Heart left ventricle (tissue), 16 donors: ENCODE results near the gene TNP1. TPM values are rescaled to one million over a fixed set of nuclear protein-coding genes. Genes with fewer than 3 reads are reported as not detected.

Experiments
- ATAC-seq, 4 donors: fragments of 200-7000 bp; cut with Tn5 transposase; one replicate each; pipeline ENCODE4 v1.9.1; 2020 to 2022; ENCODE audit warnings: moderate library complexity in 4 of 4, mild to moderate bottlenecking in 3 of 4, moderate number of reproducible peaks in 1 of 4
- DNase-seq, 5 donors: peaks; one replicate each; pipeline ENCODE4 v3.0.0-alpha.2; 2020
- H3K27ac ChIP-seq, 12 donors: fragments of 200-600 bp; sonication (generic) in 4 of 12; one replicate each; pipeline versions ENCODE4 v1.5.0 to v1.8.0; 2016 to 2022; ENCODE audit warnings: mild to moderate bottlenecking in 2 of 12
- H3K27me3 ChIP-seq, 9 donors: fragments of 200-600 bp; sonication (generic) in 2 of 9; one replicate each; pipeline versions ENCODE4 v1.5.1 to v1.8.0; 2016 to 2022; ENCODE audit warnings: mild to moderate bottlenecking in 3 of 9
- H3K36me3 ChIP-seq, 9 donors: fragments of 200-600 bp; sonication (generic) in 2 of 9; one replicate each; pipeline versions ENCODE4 v1.5.0 to v1.8.0; 2018 to 2022; ENCODE audit warnings: mild to moderate bottlenecking in 2 of 9
- H3K4me1 ChIP-seq, 12 donors: fragments of 200-600 bp; sonication (generic) in 4 of 12; one replicate each; pipeline versions ENCODE4 v1.5.0 to v1.8.0; 2016 to 2022; ENCODE audit warnings: mild to moderate bottlenecking in 3 of 12
- H3K4me3 ChIP-seq, 12 donors: fragments of 200-600 bp; sonication (generic) in 4 of 12; one replicate each; pipeline versions ENCODE4 v1.5.0 to v1.8.0; 2017 to 2022; ENCODE audit warnings: mild to moderate bottlenecking in 9 of 12, moderate library complexity in 4 of 12
- H3K9me3 ChIP-seq, 12 donors: fragments of 200-600 bp; sonication (generic) in 4 of 12; one replicate each; pipeline versions ENCODE4 v1.5.0 to v1.8.0; 2016 to 2022; ENCODE audit warnings: mild to moderate bottlenecking in 1 of 12
- POLR2A ChIP-seq, 2 donors: fragments of 450-650 bp; IDR thresholded peaks; one replicate each; pipeline ENCODE4 v1.6.1; 2017; ENCODE audit warnings: antibody characterized with exemption in 2 of 2, mild to moderate bottlenecking in 2 of 2, moderate library complexity in 2 of 2
- WGBS, 4 donors: extraction: QIAGEN DNeasy Blood & Tissue Kit in 2 of 4; methylation state at CpG; one replicate each; pipeline versions ENCODE4 v1.1.5 to v1.1.7; 2013 to 2018; 5-methylcytosine and 5-hydroxymethylcytosine counted together
- intact Hi-C, 10 donors: fragments of 100-400 bp; cut with DNase I; formaldehyde crosslinking; loops; one replicate each; pipeline versions ENCODE4 v1.11.1 to v1.14.2; 2022
- polyA plus RNA-seq, 2 donors: library from polyadenylated mRNA; stranded (reverse); fragments of 200-250 nt; gene quantifications; one replicate each; pipeline ENCODE4 v1.2.3, GENCODE V29; 2013
- total RNA-seq, 9 donors: library from RNA; depleted of rRNA in 2 of 9; stranded (reverse); fragments of >200 nt in 2 of 9; fragmentation: NEBNext Ultra II Directional in 3 of 9; extraction: Animal tissue kit (Norgen Biotek cat#: 25700) in 3 of 9; gene quantifications; one replicate each; pipeline versions ENCODE4 v1.1.0 to v1.2.4, GENCODE V29; 2016 to 2023
- TF ChIP-seq, protein P1 (sequence below), 12 donors: fragments of 200-600 bp; sonication (generic) in 4 of 12; IDR thresholded peaks; one replicate each; pipeline versions ENCODE4 v1.5.0 to v1.8.0; 2018 to 2022; ENCODE audit warnings: antibody characterized with exemption in 12 of 12, mild to moderate bottlenecking in 5 of 12
- donor health status: ischemic (EF 13 %, LVEDD 7.1; RV severe dilation, severe dysfunction).
- donor health status: healthy with polysubstance abuse.
- donor health status: DM: no; HTN: yes; CAD: no.
- donor health status: DM: no; HTN: no; CAD: no.
- donor health status: ischemic (EF 25% LVEDD 6.9; RV normal size, moderate dysfunction).
- donor health status: ischemic (EF 25% LVEDD 5.7; RV mildly dilated, moderate dysfunction).
- donor health status: healthy.
- donor health status: DM: yes; HTN: yes; CAD: no.
- donor health status: ischemic (EF 35%, LVEDD 5.7; RV mildly dilated, moderate dysfunction).
- donor health status: nonischemic (EF 11% LVEDD 7.7; RV severe dilation, severe dysfunction).
- donor health status: DM: yes; HTN: yes; CAD: no.
- donor health status: PGD.
- donor health status: ischemic (EF 29% LVEDD 5.4; RV normal size, mild dysfunction).
- donor health status: nonischemic (EF 23%, LVEDD 6.1; RV moderate dilation, normal function).

Gene TNP1
- total and polyA plus RNA-seq, 11 donors = not detected

DNA sequence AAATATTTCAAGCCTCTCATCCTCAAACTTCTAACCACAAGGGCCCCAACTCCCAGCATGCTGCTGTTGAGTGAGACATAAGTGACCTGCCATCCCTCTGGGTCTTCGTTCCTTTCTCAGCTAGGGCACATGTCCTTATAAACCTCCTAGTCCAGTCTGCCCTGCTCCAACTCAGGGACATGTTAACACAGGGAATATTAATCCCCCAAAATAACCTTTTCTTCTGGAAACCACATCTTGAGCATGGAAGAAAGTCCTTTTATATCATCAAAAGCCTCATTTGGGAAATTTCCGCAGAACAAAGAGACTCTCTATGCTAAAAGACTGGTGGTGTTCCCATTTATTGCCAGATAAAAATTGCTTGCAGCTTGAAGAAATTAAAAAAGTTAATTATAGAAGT, 14.4 kb downstream of the TNP1 start:
- peaks cover 0 to 38% (median 21%) of the 10 kb centered on the region in 12 donors for H3K4me1 ChIP-seq
- 79 to 91% (median 87%) methylated on average over 2 of the region's 2 CpGs for WGBS, 4 donors
- H3K27me3 ChIP-seq = no peaks in the 10 kb centered on the region
- no peak overlapping the region for H3K4me3 ChIP-seq
- H3K9me3 ChIP-seq = peaks cover 0 to 9% (median 0%) of the 10 kb centered on the region in 12 donors
- H3K36me3 ChIP-seq = no peaks in the 10 kb centered on the region
- intact Hi-C loops = loop anchor here in 1 of 10 donors (10.0 kb wide), 1 partner anchor 71 kb away; no protein-coding TSS in a partner anchor
- TF ChIP-seq, protein P1, sequence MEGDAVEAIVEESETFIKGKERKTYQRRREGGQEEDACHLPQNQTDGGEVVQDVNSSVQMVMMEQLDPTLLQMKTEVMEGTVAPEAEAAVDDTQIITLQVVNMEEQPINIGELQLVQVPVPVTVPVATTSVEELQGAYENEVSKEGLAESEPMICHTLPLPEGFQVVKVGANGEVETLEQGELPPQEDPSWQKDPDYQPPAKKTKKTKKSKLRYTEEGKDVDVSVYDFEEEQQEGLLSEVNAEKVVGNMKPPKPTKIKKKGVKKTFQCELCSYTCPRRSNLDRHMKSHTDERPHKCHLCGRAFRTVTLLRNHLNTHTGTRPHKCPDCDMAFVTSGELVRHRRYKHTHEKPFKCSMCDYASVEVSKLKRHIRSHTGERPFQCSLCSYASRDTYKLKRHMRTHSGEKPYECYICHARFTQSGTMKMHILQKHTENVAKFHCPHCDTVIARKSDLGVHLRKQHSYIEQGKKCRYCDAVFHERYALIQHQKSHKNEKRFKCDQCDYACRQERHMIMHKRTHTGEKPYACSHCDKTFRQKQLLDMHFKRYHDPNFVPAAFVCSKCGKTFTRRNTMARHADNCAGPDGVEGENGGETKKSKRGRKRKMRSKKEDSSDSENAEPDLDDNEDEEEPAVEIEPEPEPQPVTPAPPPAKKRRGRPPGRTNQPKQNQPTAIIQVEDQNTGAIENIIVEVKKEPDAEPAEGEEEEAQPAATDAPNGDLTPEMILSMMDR (IDR thresholded peaks at IDR 0.05) = no peak
- TF ChIP-seq POLR2A (IDR thresholded peaks at IDR 0.05) = no peak
- ATAC-seq = no peak
- no peak overlapping the region for H3K27ac ChIP-seq
- no peak for DNase-seq

DNA sequence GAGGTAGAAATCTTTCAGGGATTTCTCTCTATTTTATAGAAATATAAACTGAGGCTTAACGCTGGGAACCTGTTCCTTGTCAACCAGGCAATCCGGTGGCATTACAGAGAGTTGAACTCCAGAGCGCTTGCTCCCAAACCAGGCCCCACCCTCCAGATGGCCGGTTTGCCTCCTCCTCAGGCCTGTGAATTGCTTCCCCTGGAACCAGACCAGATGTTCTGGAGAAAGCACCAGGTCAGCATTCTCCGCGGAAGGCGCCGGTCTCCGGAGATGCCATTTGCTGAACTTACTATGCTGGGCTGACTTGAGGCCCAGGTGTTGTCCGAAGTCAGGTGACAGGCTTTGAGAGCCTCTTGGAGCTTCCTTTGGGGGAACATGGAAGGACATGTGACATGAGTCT, 17.2 kb downstream of the TNP1 start:
- H3K9me3 ChIP-seq = peaks cover 0 to 9% (median 0%) of the 10 kb centered on the region in 12 donors
- no peaks in the 10 kb centered on the region for H3K36me3 ChIP-seq
- DNase-seq = peak; percentile 47 to 68 (median 57)
- WGBS, 4 donors = 40 to 53% (median 45%) methylated on average over 10 of the region's 10 CpGs
- H3K4me1 ChIP-seq = peaks cover 0 to 37% (median 13%) of the 10 kb centered on the region in 12 donors
- peak overlapping the region in 2 of 12 donors; percentile 2 to 53 for H3K27ac ChIP-seq
- H3K27me3 ChIP-seq = no peaks in the 10 kb centered on the region
- H3K4me3 ChIP-seq = no peak overlapping the region
- no peak for TF ChIP-seq POLR2A (IDR thresholded peaks at IDR 0.05)
- TF ChIP-seq, protein P1 (IDR thresholded peaks at IDR 0.05) = no peak
- intact Hi-C loops = loop anchor here in 2 of 10 donors (5.0 to 10.0 kb wide), 2 partner anchors 68 to 145 kb away; partner anchors contain the start of gene IGFBP5 (in 1 of the 2)
- ATAC-seq = peak in 3 of 4 donors; percentile 55 to 77 (median 56)

DNA sequence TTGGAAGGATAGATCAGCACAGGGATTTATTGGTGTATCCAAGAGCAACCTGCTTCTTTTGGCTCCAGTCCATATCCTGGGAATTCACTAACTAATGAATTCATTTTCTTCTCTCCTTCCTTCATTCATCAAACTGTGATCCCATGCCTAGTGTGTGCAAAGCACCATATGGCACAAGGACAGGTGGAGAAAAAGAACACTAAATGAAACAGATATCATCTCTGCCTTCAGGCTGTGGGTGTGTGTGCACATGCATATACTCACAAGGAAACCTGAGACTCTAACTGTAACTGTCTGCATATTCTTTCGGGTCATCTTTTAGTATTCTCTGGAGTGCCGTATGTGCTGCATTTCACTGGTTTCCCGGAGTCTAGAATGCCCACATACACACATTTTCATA, 20.2 kb downstream of the TNP1 start:
- TF ChIP-seq, protein P1 (IDR thresholded peaks at IDR 0.05) = no peak
- no peak for TF ChIP-seq POLR2A (IDR thresholded peaks at IDR 0.05)
- ATAC-seq (no peak), DNase-seq (no peak)
- H3K4me3 ChIP-seq = no peak overlapping the region
- peaks cover 0 to 39% (median 13%) of the 10 kb centered on the region in 12 donors for H3K4me1 ChIP-seq
- peaks cover 0 to 6% (median 0%) of the 10 kb centered on the region in 12 donors for H3K9me3 ChIP-seq
- no peaks in the 10 kb centered on the region for H3K36me3 ChIP-seq
- intact Hi-C loops = loop anchor here in 6 of 10 donors (5.0 to 10.0 kb wide), 6 partner anchors 65 to 875 kb away; partner anchors contain the start of gene IGFBP5 (in 1 of the 6)
- 96 to 100% (median 98%) methylated on average over 3 of the region's 3 CpGs for WGBS, 4 donors
- no peaks in the 10 kb centered on the region for H3K27me3 ChIP-seq
- H3K27ac ChIP-seq = peak overlapping the region in 1 of 12 donors; percentile 59

DNA sequence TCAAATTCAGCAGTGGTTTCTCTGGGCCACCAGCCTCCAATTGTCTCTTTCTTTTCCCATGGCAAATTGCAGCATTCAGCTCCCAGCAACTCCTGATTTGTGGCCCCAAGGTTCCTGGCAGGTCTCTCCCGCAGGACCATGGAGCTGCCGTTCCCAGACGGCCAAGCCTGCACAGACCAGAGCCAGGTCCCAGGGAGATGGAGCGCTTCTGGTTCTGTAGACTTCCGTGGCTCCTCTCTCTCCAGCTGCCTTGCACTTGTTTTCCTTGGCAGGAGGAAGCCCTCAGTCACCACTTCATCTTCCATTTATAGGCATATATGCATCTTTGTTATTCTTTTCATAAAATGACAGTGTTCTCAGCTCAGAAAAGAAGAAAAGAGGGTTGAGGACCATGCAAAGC, 21.7 kb downstream of the TNP1 start:
- DNase-seq = peak; percentile 41 to 75 (median 58)
- 54 to 77% (median 71%) methylated on average over 5 of the region's 5 CpGs for WGBS, 4 donors
- Histone ChIP-seq H3K27me3 (no peaks in the 10 kb centered on the region), H3K9me3 (no peaks in the 10 kb centered on the region), H3K4me3 (no peak overlapping the region), H3K4me1 (peaks cover 0 to 31% (median 12%) of the 10 kb centered on the region in 12 donors), H3K36me3 (no peaks in the 10 kb centered on the region), H3K27ac (peak overlapping the region in 6 of 12 donors; percentile 2 to 59 (median 45))
- intact Hi-C loops = loop anchor here in 4 of 10 donors (5.0 to 10.0 kb wide), 4 partner anchors 123 to 877 kb away; no protein-coding TSS in a partner anchor
- peak; percentile 59 to 73 (median 67) for ATAC-seq
- TF ChIP-seq, protein P1 (IDR thresholded peaks at IDR 0.05) = no peak
- TF ChIP-seq POLR2A (IDR thresholded peaks at IDR 0.05) = no peak
